Fibroblast of the aortic adventitia (primary cell): ENCODE measurements around the gene SRRD. TPM values are rescaled to one million over a fixed set of nuclear protein-coding genes. Genes with fewer than 3 reads are reported as not detected.

Experiments used
- DNase-seq: peaks from one replicate; pipeline ENCODE4 v3.0.0-alpha.2; 2010; ENCODE audit warnings: low read depth
- H3K4me3 ChIP-seq: 2 replicates; pipeline ENCODE4 v1.5.1; 2011; ENCODE audit warnings: low read depth, mild to moderate bottlenecking, control low read depth, low read length, moderate library complexity
- total RNA-seq: library from RNA; depleted of rRNA; stranded (reverse); fragments of >200 nt; gene quantifications from 2 replicates; pipeline ENCODE4 v1.2.3, GENCODE V29; 2012; ENCODE audit warnings: low replicate concordance
- TF ChIP-seq, protein P1 (sequence below): IDR thresholded peaks from 2 replicates; pipeline ENCODE4 v1.5.1; 2011; ENCODE audit warnings: mild to moderate bottlenecking, low read length, control low read depth, inconsistent platforms; ENCODE audit not compliant: insufficient read depth

The SRRD gene
- total RNA-seq, 1 donor, result 15.7 TPM

DNA sequence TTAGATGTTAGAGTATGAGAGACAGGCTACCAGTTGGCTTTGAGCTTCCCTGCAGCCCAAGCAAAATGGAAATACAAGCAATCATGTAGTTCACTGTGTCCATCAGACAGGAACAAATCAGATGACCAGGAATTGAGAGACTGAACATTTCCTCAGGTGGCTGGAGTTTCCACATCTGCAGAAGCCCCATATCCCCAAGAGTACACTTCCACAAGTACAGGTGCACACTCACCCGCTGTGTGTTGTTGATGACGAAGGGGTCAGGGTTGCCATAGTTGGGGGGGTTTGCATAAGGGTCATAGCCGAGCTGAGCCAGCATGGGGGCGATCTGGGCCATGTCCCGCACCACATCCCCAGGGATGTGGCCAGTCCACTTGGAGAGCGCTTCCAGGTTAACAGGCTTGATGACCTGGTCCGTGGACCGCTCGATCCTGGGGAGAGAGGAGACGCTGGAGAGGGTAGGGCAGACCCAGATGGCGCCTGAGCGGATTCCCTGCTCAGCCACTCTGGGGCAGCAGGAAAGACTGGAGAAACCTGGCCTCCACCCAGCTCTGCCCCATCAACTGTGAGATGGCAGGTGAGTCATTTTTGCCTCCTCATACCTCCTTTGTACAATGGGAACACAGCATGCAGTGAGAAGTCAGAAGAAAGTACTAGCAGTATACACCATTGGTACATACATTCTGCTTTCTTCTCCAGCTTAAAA lies 52.5 kb downstream of the SRRD start:
- TF ChIP-seq, protein P1, sequence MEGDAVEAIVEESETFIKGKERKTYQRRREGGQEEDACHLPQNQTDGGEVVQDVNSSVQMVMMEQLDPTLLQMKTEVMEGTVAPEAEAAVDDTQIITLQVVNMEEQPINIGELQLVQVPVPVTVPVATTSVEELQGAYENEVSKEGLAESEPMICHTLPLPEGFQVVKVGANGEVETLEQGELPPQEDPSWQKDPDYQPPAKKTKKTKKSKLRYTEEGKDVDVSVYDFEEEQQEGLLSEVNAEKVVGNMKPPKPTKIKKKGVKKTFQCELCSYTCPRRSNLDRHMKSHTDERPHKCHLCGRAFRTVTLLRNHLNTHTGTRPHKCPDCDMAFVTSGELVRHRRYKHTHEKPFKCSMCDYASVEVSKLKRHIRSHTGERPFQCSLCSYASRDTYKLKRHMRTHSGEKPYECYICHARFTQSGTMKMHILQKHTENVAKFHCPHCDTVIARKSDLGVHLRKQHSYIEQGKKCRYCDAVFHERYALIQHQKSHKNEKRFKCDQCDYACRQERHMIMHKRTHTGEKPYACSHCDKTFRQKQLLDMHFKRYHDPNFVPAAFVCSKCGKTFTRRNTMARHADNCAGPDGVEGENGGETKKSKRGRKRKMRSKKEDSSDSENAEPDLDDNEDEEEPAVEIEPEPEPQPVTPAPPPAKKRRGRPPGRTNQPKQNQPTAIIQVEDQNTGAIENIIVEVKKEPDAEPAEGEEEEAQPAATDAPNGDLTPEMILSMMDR, result no peak
- DNase-seq, result no peak
- H3K4me3 ChIP-seq, result no peak overlapping the region

DNA sequence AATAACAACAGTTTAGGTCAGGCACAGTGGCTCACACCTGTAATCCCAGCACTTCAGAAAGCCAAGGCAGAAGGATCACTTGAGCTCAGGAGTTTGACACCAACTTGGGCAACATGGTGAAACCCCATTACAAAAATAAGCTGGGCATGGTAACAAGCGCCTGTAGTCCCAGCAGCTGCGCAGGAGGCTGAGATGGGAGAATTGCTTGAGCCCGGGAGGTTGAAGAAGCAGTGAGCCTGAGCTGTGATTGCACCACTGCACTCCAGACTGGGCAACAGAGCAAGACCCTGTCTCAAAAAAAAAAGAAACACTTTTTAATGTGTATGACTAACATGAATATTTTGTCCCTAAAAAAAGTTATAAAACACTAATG lies 53.1 kb downstream of the SRRD start:
- DNase-seq, result no peak
- no peak overlapping the region for H3K4me3 ChIP-seq
- TF ChIP-seq, protein P1, result no peak

DNA sequence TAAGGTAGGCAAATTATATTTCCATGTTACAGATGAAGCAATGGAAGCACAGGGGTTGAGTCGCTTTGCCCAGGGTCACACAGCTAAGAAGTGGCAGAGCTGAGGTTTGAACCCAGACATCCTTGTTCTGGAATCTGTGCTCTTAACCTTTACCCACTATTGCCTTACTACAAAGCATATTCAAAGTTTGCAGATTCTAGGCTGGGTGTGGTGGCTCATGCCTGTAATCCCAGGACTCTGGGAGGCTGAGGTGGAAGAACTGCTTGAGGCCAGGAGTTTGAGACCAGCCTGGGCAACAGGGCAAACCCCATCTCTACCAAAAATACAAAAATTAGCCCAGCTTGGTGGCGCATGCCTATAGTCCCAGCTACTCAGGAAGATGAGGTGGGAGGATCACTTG lies 56.4 kb downstream of the SRRD start:
- H3K4me3 ChIP-seq, result no peak overlapping the region
- TF ChIP-seq, protein P1, result no peak
- no peak for DNase-seq

DNA sequence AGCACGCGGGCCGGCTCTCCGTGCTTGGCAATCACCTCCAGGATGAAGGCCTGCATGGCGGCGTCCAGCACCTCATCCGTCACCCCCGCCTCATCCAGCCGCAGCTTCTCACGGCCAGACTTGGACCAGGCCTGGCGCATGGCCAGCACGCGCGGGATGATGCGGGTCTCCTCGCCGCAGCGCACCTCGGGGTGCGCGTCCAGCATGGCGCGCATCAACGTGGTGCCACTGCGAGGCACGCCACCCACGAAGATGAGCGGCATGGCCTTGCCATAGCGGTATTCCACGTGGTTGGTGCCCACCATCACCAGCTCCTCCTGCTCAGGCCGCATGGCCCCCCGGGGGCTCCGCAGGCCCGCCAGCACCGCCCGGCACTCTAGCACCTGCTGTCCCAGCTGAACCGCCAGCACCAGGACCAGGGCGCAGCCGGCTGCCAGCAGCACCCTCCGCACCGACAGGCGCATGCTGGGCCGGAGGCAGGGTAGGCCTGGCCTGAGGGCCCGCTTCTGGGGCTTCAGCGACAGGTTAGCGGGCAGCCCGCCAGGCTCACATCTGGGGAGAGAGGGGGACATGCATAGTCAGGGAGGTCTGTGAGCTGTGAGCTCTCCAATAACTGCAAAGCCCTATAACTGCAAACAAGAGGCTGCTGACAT lies 57.6 kb downstream of the SRRD start:
- TF ChIP-seq, protein P1, result no peak
- no peak for DNase-seq
- H3K4me3 ChIP-seq, result no peak overlapping the region

DNA sequence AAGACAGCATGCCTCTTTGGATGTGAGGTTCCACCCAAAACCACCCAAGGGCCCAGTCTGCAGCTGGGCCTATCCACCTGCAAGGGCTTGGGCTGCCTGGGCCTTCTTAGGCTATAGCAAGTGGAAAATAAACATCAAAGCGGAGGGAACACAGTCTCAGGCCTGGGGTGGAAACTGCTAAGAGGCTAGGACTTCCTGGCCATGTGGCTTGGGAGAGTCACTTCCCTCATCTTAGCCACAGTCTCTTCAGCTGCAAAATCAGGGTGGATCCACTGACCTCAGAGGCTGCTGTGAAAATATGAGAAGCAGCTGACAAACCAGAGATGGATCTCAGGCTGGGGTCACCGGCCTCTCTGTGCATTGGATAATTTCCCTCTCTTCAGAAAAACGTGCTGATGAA lies 59.2 kb downstream of the SRRD start:
- no peak for DNase-seq
- TF ChIP-seq, protein P1, result no peak
- no peak overlapping the region for H3K4me3 ChIP-seq

Other genes with a start within 250 kb of the SRRD start
- 2.9 and 4.2 TPM in 2 replicates for gene ASPHD2, start 54.6 kb upstream of the SRRD start, total RNA-seq
- 38.5 and 72.4 TPM in 2 replicates for gene HPS4, start 94 bp upstream of the SRRD start, total RNA-seq
- gene TFIP11, start 28.6 kb downstream of the SRRD start, total RNA-seq, result 25.4 and 45.7 TPM in 2 replicates
- 15.5 and 48.1 TPM in 2 replicates for gene TPST2, start 106.3 kb downstream of the SRRD start, total RNA-seq
- gene CRYBB1, start 134.2 kb downstream of the SRRD start, total RNA-seq, result not detected in 2 replicates
- not detected in 2 replicates for gene CRYBA4, start 138.1 kb downstream of the SRRD start, total RNA-seq
- 0.72 and 2.0 TPM in 2 replicates for gene MIAT, start 173.7 kb downstream of the SRRD start, total RNA-seq